Progenitor cell of endocrine pancreas (in vitro differentiated cells): Measurements from ENCODE around the gene CSKMT. TPM values are rescaled to one million over a fixed set of nuclear protein-coding genes. Genes with fewer than 3 reads are reported as not detected.
A peak's percentile ranks its signal among the peaks of the same experiment; 100 is the strongest.

Source experiments
- DNase-seq: peaks from one replicate; pipeline ENCODE4 v3.0.0; 2021; ENCODE audit warnings: low spot score; ENCODE audit not compliant: unreplicated experiment
- H3K27ac Mint-ChIP-seq: 2 replicates; pipeline ENCODE4 v1.8.0; 2021; ENCODE audit warnings: mild to moderate bottlenecking, moderate library complexity, mixed read lengths
- H3K27me3 Mint-ChIP-seq: 2 replicates; pipeline ENCODE4 v1.8.0; 2021; ENCODE audit warnings: mixed read lengths
- H3K36me3 Mint-ChIP-seq: 2 replicates; pipeline ENCODE4 v1.8.0; 2022; ENCODE audit warnings: mixed read lengths; ENCODE audit not compliant: insufficient read depth
- H3K4me1 Mint-ChIP-seq: 2 replicates; pipeline ENCODE4 v1.8.0; 2021; ENCODE audit warnings: low read depth, mixed read lengths
- H3K4me3 Mint-ChIP-seq: 2 replicates; pipeline ENCODE4 v1.8.0; 2021; ENCODE audit warnings: low read depth, mild to moderate bottlenecking, moderate library complexity, mixed read lengths
- H3K9me3 Mint-ChIP-seq: 2 replicates; pipeline ENCODE4 v1.8.0; 2021; ENCODE audit warnings: low read depth, mixed read lengths
- CTCF ChIP-seq: fragments of 200-600 bp; sonication (generic); IDR thresholded peaks from one replicate; pipeline ENCODE4 v1.5.0; 2021; ENCODE audit warnings: antibody characterized with exemption, mild to moderate bottlenecking; ENCODE audit not compliant: unreplicated experiment
- total RNA-seq: library from RNA; stranded (reverse); gene quantifications from 2 replicates; pipeline ENCODE4 v1.2.1, GENCODE V29; 2021

CSKMT gene
- total RNA-seq, 1 donor from 2014 or later = 18.0 TPM

GRCh38 chr11:62677714-62678113, 12.6 kb downstream of the CSKMT start:
- Mint-ChIP-seq H3K9me3 (no peaks in the 10 kb centered on the region), H3K27me3 (no peaks in the 10 kb centered on the region), H3K36me3 (peaks cover 12% of the 10 kb centered on the region), H3K4me3 (peak overlapping the region; percentile 86), H3K27ac (peak overlapping the region; percentile 86), H3K4me1 (peaks cover 12% of the 10 kb centered on the region)
- TF ChIP-seq CTCF = no peak
- DNase-seq = no peak

- TF ChIP-seq CTCF = no peak
- Mint-ChIP-seq H3K4me1 (peaks cover 12% of the 10 kb centered on the region), H3K36me3 (peaks cover 12% of the 10 kb centered on the region), H3K27ac (peak overlapping the region; percentile 92), H3K9me3 (no peaks in the 10 kb centered on the region), H3K27me3 (no peaks in the 10 kb centered on the region), H3K4me3 (peak overlapping the region; percentile 86)
- no peak for DNase-seq
Measured at GRCh38 chr11:62678433-62678769, 13.3 kb downstream of the CSKMT start.

- H3K4me3 Mint-ChIP-seq = peak within 1 kb of the TSS; percentile 86
- H3K27ac Mint-ChIP-seq = peak within 1 kb of the TSS; percentile 92
- peaks cover 10% of the 10 kb centered on the region for H3K36me3 Mint-ChIP-seq
- no peak for TF ChIP-seq CTCF
- no peaks in the 10 kb centered on the region for H3K27me3 Mint-ChIP-seq
- peak; percentile 51 for DNase-seq
- no peaks in the 10 kb centered on the region for H3K9me3 Mint-ChIP-seq
- peaks cover 12% of the 10 kb centered on the region for H3K4me1 Mint-ChIP-seq
Measured at GRCh38 chr11:62678770-62679696, 13.9 kb downstream of the CSKMT start, which contains the start of gene UBXN1. TSS of gene UBXN1 (minus strand) at chr11:62679073. CDS start at chr11:62678923, 150 bp downstream.

GRCh38 chr11:62680825-62681240, 15.7 kb downstream of the CSKMT start:
- peaks cover 8% of the 10 kb centered on the region for H3K36me3 Mint-ChIP-seq
- no peak for DNase-seq
- H3K27ac Mint-ChIP-seq = peak overlapping the region; percentile 83
- peak; percentile 50 for TF ChIP-seq CTCF
- peak overlapping the region; percentile 47 for H3K4me3 Mint-ChIP-seq
- peaks cover 11% of the 10 kb centered on the region for H3K4me1 Mint-ChIP-seq
- no peaks in the 10 kb centered on the region for H3K27me3 Mint-ChIP-seq
- H3K9me3 Mint-ChIP-seq = no peaks in the 10 kb centered on the region

- H3K27me3 Mint-ChIP-seq = no peaks in the 10 kb centered on the region
- H3K27ac Mint-ChIP-seq = no peak overlapping the region
- H3K9me3 Mint-ChIP-seq = no peaks in the 10 kb centered on the region
- H3K4me3 Mint-ChIP-seq = no peak overlapping the region
- H3K36me3 Mint-ChIP-seq = peaks cover 4% of the 10 kb centered on the region
- TF ChIP-seq CTCF = no peak
- peaks cover 8% of the 10 kb centered on the region for H3K4me1 Mint-ChIP-seq
- DNase-seq = no peak
Measured at GRCh38 chr11:62682518-62682917, 17.4 kb downstream of the CSKMT start.
